Suprapubic skin (tissue), 4 donors: ENCODE measurements around the gene ANKRD35. TPM values are rescaled to one million over a fixed set of nuclear protein-coding genes. Genes with fewer than 3 reads are reported as not detected.

Experiments
- DNase-seq, 2 donors: peaks; one replicate each; pipeline ENCODE4 v3.0.0-alpha.2; 2019; ENCODE audit warnings: low spot score in 2 of 2
- H3K27ac ChIP-seq: fragments of 200-600 bp; sonication (generic); one replicate; pipeline ENCODE4 v1.5.1; 2019
- H3K27me3 ChIP-seq: fragments of 200-600 bp; sonication (generic); one replicate; pipeline ENCODE4 v1.5.1; 2019
- H3K36me3 ChIP-seq: fragments of 200-600 bp; sonication (generic); one replicate; pipeline ENCODE4 v1.5.1; 2019
- H3K4me1 ChIP-seq: fragments of 200-600 bp; sonication (generic); one replicate; pipeline ENCODE4 v1.5.1; 2019
- H3K4me3 ChIP-seq: fragments of 200-600 bp; sonication (generic); one replicate; pipeline ENCODE4 v1.5.1; 2019; ENCODE audit warnings: mild to moderate bottlenecking
- H3K9me3 ChIP-seq: fragments of 200-600 bp; sonication (generic); one replicate; pipeline ENCODE4 v1.5.1; 2019
- EP300 ChIP-seq: sonication (generic); formaldehyde crosslinking; IDR thresholded peaks from one replicate; pipeline ENCODE4 v1.6.1; 2017; ENCODE audit warnings: antibody characterized with exemption
- POLR2A ChIP-seq, 2 donors: fragments of 450-650 bp; IDR thresholded peaks; one replicate each; pipeline ENCODE4 v1.6.1; 2017; ENCODE audit warnings: antibody characterized with exemption in 2 of 2, mild to moderate bottlenecking in 2 of 2, moderate library complexity in 2 of 2
- POLR2AphosphoS5 ChIP-seq, 3 donors: sonication (generic); formaldehyde crosslinking; IDR thresholded peaks; one replicate each; pipeline ENCODE4 v1.6.1; 2017; ENCODE audit warnings: antibody characterized with exemption in 3 of 3
- WGBS: methylation state at CpG from one replicate; pipeline ENCODE4 v1.1.5; 2018; 5-methylcytosine and 5-hydroxymethylcytosine counted together
- total RNA-seq, 4 donors: library from RNA; depleted of rRNA; stranded (reverse); fragments of >200 nt; gene quantifications; one replicate each; pipeline ENCODE4 v1.1.0, GENCODE V29; 2016
- TF ChIP-seq, protein P1 (sequence below), 2 donors: fragments of 200-600 bp in 1 of 2; fragments of 450-650 bp in 1 of 2; sonication (generic) in 1 of 2; IDR thresholded peaks; one replicate each; pipeline ENCODE4 v1.5.1; 2016 to 2019; ENCODE audit warnings: antibody characterized with exemption in 2 of 2, mild to moderate bottlenecking in 1 of 2, moderate library complexity in 1 of 2

Gene ANKRD35
- total RNA-seq, 4 donors from 2014 or later: 32.9 to 62.7 (median 37.1) TPM

DNA sequence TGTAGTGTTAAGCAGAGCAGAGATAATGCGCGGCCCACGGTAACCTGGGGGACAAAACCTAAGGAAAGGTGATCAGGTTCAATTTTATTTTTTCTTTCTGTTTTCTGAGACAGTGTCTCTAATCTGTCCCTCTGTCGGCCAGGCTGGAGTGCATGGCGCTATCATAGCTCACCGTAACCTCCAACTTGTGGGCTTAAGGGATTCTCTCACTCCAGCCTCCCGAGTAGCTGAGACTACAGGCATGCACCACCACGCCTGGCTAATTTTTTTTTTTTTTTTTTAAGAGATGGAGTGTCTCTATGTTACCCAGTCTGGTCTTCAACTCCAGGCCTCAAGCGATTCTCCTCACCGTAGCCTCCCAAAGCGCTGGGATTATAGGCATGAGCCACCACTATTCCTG, 724 bp upstream of the ANKRD35 start:
- H3K9me3 ChIP-seq: no peaks in the 10 kb centered on the region
- TF ChIP-seq, protein P1, sequence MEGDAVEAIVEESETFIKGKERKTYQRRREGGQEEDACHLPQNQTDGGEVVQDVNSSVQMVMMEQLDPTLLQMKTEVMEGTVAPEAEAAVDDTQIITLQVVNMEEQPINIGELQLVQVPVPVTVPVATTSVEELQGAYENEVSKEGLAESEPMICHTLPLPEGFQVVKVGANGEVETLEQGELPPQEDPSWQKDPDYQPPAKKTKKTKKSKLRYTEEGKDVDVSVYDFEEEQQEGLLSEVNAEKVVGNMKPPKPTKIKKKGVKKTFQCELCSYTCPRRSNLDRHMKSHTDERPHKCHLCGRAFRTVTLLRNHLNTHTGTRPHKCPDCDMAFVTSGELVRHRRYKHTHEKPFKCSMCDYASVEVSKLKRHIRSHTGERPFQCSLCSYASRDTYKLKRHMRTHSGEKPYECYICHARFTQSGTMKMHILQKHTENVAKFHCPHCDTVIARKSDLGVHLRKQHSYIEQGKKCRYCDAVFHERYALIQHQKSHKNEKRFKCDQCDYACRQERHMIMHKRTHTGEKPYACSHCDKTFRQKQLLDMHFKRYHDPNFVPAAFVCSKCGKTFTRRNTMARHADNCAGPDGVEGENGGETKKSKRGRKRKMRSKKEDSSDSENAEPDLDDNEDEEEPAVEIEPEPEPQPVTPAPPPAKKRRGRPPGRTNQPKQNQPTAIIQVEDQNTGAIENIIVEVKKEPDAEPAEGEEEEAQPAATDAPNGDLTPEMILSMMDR (IDR thresholded peaks at IDR 0.05): no peak
- TF ChIP-seq POLR2AphosphoS5 (IDR thresholded peaks at IDR 0.05): no peak
- no peak for TF ChIP-seq EP300
- no peak for TF ChIP-seq POLR2A (IDR thresholded peaks at IDR 0.05)
- no peaks in the 10 kb centered on the region for H3K36me3 ChIP-seq
- H3K27ac ChIP-seq: no peak overlapping the region
- H3K4me3 ChIP-seq: peak overlapping the region; percentile 63
- 49% methylated on average over 11 of the region's 11 CpGs for WGBS
- no peak for DNase-seq
- no peaks in the 10 kb centered on the region for H3K27me3 ChIP-seq
- peaks cover 40% of the 10 kb centered on the region for H3K4me1 ChIP-seq

GRCh38 chr1:145884675-145885074, 991 bp downstream of the ANKRD35 start:
- TF ChIP-seq POLR2AphosphoS5 (IDR thresholded peaks at IDR 0.05): no peak
- TF ChIP-seq EP300: no peak
- TF ChIP-seq, protein P1 (IDR thresholded peaks at IDR 0.05): no peak
- no peak for TF ChIP-seq POLR2A (IDR thresholded peaks at IDR 0.05)
- no peak overlapping the region for H3K27ac ChIP-seq
- WGBS: 96% methylated on average over 1 of the region's 1 CpG
- H3K4me3 ChIP-seq: peak overlapping the region; percentile 63
- H3K36me3 ChIP-seq: no peaks in the 10 kb centered on the region
- H3K9me3 ChIP-seq: no peaks in the 10 kb centered on the region
- peaks cover 30% of the 10 kb centered on the region for H3K4me1 ChIP-seq
- H3K27me3 ChIP-seq: no peaks in the 10 kb centered on the region
- DNase-seq: peak in 1 of 2 donors; percentile 34

GRCh38 chr1:145879775-145880174, 5.9 kb downstream of the ANKRD35 start:
- TF ChIP-seq POLR2AphosphoS5 (IDR thresholded peaks at IDR 0.05): no peak
- TF ChIP-seq, protein P1 (IDR thresholded peaks at IDR 0.05): no peak
- TF ChIP-seq POLR2A (IDR thresholded peaks at IDR 0.05): no peak
- TF ChIP-seq EP300: no peak
- H3K9me3 ChIP-seq: no peaks in the 10 kb centered on the region
- 67% methylated on average over 5 of the region's 5 CpGs for WGBS

DNA sequence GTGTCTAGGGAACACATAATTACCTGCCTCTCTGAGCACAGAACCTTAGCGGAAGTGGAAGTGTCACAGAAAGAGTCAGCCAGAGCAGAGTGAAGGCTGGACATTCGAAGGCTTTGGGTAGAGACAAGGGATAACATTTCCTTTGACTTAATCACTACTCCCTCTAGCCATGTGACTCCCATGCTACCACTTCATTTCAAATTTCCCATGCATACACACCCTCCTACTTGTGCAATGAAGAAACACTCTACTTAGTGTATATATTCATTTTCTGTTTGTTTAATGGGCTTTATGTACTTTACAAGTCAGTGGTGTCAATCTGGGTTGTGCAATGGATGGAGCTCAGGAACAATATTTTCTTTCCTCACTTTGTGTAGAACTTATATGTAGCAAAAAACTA, 6.9 kb downstream of the ANKRD35 start:
- Histone ChIP-seq H3K27me3 (no peaks in the 10 kb centered on the region), H3K9me3 (no peaks in the 10 kb centered on the region), H3K4me1 (peaks cover 19% of the 10 kb centered on the region), H3K36me3 (no peaks in the 10 kb centered on the region), H3K4me3 (no peak overlapping the region), H3K27ac (peak overlapping the region; percentile 59)
- no peak for DNase-seq
- WGBS: 78% methylated on average over 2 of the region's 2 CpGs
- no peak for TF ChIP-seq EP300

More at GRCh38 chr1:145879775-145880174, 5.9 kb downstream of the ANKRD35 start:
- peak overlapping the region; percentile 59 for H3K27ac ChIP-seq
- H3K36me3 ChIP-seq: no peaks in the 10 kb centered on the region
- H3K4me1 ChIP-seq: peaks cover 23% of the 10 kb centered on the region
- H3K4me3 ChIP-seq: no peak overlapping the region
- no peak for DNase-seq
- no peaks in the 10 kb centered on the region for H3K27me3 ChIP-seq

- WGBS: 64% methylated on average over 6 of the region's 7 CpGs
- Histone ChIP-seq H3K9me3 (no peaks in the 10 kb centered on the region), H3K27me3 (no peaks in the 10 kb centered on the region), H3K27ac (peak overlapping the region; percentile 59), H3K4me3 (no peak overlapping the region), H3K4me1 (peaks cover 22% of the 10 kb centered on the region), H3K36me3 (no peaks in the 10 kb centered on the region)
- TF ChIP-seq, protein P1 (IDR thresholded peaks at IDR 0.05): no peak
- TF ChIP-seq EP300 (no peak), POLR2AphosphoS5 (IDR thresholded peaks at IDR 0.05) (peak in 1 of 3 donors; percentile 7), POLR2A (IDR thresholded peaks at IDR 0.05) (no peak)
- DNase-seq: peak in 1 of 2 donors; percentile 60
Measured at GRCh38 chr1:145877923-145878486, 7.7 kb downstream of the ANKRD35 start.

GRCh38 chr1:145874646-145875045, 11.0 kb downstream of the ANKRD35 start:
- WGBS: 94% methylated on average over 12 of the region's 12 CpGs
- peaks cover 33% of the 10 kb centered on the region for H3K4me1 ChIP-seq
- no peaks in the 10 kb centered on the region for H3K36me3 ChIP-seq
- no peaks in the 10 kb centered on the region for H3K27me3 ChIP-seq
- no peak for TF ChIP-seq EP300
- no peak for TF ChIP-seq POLR2A (IDR thresholded peaks at IDR 0.05)
- no peak for TF ChIP-seq POLR2AphosphoS5 (IDR thresholded peaks at IDR 0.05)
- TF ChIP-seq, protein P1 (IDR thresholded peaks at IDR 0.05): no peak
- no peak for DNase-seq
- no peak overlapping the region for H3K4me3 ChIP-seq
- no peak overlapping the region for H3K27ac ChIP-seq
- H3K9me3 ChIP-seq: no peaks in the 10 kb centered on the region
